ENCODE measurements around the gene SDK1.

DNA sequence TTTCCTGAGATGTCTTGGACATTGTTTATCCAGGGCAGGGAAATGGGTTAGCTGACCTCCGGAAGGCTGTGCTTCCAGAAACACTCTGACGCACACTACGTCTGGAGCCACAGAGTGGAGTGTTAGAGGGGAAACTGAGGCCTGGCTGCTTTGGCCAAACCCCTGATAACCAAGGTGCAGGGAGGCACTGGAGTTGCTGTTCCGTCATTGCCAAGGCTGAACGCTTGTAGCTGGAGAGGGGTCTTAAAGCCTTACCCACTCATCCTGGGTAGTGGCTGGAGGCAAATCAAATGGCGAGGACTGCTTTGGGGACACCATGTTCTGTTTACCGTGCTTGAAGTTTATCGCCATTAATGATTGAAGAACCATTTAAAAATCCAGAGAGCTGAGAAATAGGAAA, 776.9 kb downstream of the SDK1 start:
- TF ChIP-seq, protein P1, sequence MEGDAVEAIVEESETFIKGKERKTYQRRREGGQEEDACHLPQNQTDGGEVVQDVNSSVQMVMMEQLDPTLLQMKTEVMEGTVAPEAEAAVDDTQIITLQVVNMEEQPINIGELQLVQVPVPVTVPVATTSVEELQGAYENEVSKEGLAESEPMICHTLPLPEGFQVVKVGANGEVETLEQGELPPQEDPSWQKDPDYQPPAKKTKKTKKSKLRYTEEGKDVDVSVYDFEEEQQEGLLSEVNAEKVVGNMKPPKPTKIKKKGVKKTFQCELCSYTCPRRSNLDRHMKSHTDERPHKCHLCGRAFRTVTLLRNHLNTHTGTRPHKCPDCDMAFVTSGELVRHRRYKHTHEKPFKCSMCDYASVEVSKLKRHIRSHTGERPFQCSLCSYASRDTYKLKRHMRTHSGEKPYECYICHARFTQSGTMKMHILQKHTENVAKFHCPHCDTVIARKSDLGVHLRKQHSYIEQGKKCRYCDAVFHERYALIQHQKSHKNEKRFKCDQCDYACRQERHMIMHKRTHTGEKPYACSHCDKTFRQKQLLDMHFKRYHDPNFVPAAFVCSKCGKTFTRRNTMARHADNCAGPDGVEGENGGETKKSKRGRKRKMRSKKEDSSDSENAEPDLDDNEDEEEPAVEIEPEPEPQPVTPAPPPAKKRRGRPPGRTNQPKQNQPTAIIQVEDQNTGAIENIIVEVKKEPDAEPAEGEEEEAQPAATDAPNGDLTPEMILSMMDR (IDR thresholded peaks at IDR 0.05 in 4 of 5, conservative IDR thresholded peaks at IDR 0.05 in 1 of 5): no peak
- no peak for TF ChIP-seq POLR2A (IDR thresholded peaks at IDR 0.05)
